Endothelial cell of umbilical vein (primary cell): Measurements from ENCODE around the gene UQCC2. TPM values are rescaled to one million over a fixed set of nuclear protein-coding genes. Genes with fewer than 3 reads are reported as not detected.

Source experiments
- BruUV-seq: library from RNA; stranded (reverse); fragments of 400-500 nt; replicated peaks from 2 replicates; lab custom pipeline; 2021; lab: Mats Ljungman, UMichigan
- CTCF ChIA-PET: fragments of 300-600, 350-600 bp; sonication (Branson Sonifier 250); formaldehyde crosslinking; loops from one replicate; lab custom pipeline; 2021; ENCODE audit warnings: antibody characterized with exemption, inconsistent platforms; lab: Charles Lee
- POLR2A ChIA-PET: fragments of 300-600, 350-600 bp; sonication (Branson Sonifier 250); formaldehyde crosslinking; loops from one replicate; lab custom pipeline; 2021; ENCODE audit warnings: antibody characterized with exemption, inconsistent platforms; lab: Charles Lee
- DNase-seq: peaks from one replicate; pipeline ENCODE4 v3.0.0-alpha.2; 2011; ENCODE audit warnings: low read depth, low spot score
- FAIRE-seq: peaks from 2 replicates; lab custom pipeline; 2011; peaks lifted over from hg19 to GRCh38; lab: Jason Lieb, UNC
- H2AFZ ChIP-seq: 2 replicates; pipeline ENCODE4 v1.6.0; 2012; ENCODE audit warnings: low read depth, low read length, control low read depth, inconsistent platforms
- H3K27ac ChIP-seq: 2 replicates; pipeline ENCODE4 v1.5.1; 2011; ENCODE audit warnings: low read depth, mild to moderate bottlenecking, control low read depth, low read length, moderate library complexity; ENCODE audit not compliant: insufficient read depth
- H3K27me3 ChIP-seq, 2 experiments: 2 replicates each; pipeline versions ENCODE4 v1.6.0 to v1.6.1; 2011; ENCODE audit warnings: low read length in 2 of 2, mixed read lengths in 1 of 2; ENCODE audit not compliant: control insufficient read depth in 2 of 2, insufficient read depth in 2 of 2
- H3K36me3 ChIP-seq, 2 experiments: 2 replicates in 1 of 2; 3 replicates in 1 of 2; pipeline ENCODE4 v1.5.1; 2011; ENCODE audit warnings: low read length in 2 of 2, mild to moderate bottlenecking in 1 of 2, moderate library complexity in 1 of 2; ENCODE audit not compliant: control insufficient read depth in 2 of 2, insufficient read depth in 2 of 2; ENCODE audit errors: extremely low read depth in 1 of 2
- H3K4me1 ChIP-seq: 3 replicates; pipeline ENCODE4 v1.5.1; 2011; ENCODE audit warnings: mild to moderate bottlenecking, low read length; ENCODE audit not compliant: control insufficient read depth, insufficient read depth; ENCODE audit errors: extremely low read depth
- H3K4me2 ChIP-seq: 2 replicates; pipeline ENCODE4 v1.6.1; 2011; ENCODE audit warnings: low read length, control low read depth, mixed read lengths; ENCODE audit not compliant: insufficient read depth
- H3K4me3 ChIP-seq, 3 experiments: fragments of 200-600 bp in 1 of 3; sonication (generic), shearing (Covaris generic) in 1 of 3; replicated peaks in 1 of 3; 2 replicates each; pipeline ENCODE4 v1.5.1; 2011 to 2016; ENCODE audit warnings: control low read depth in 3 of 3, low read length in 3 of 3, mild to moderate bottlenecking in 2 of 3, inconsistent platforms in 1 of 3, low read depth in 1 of 3, moderate library complexity in 1 of 3; ENCODE audit not compliant: insufficient read depth in 1 of 3
- H3K79me2 ChIP-seq: 2 replicates; pipeline ENCODE4 v1.6.0; 2012; ENCODE audit warnings: low read length, inconsistent platforms; ENCODE audit not compliant: control insufficient read depth, insufficient read depth
- H3K9ac ChIP-seq: replicated peaks from 2 replicates; pipeline ENCODE3; 2011; ENCODE audit warnings: low read length, control low read depth; ENCODE audit not compliant: insufficient read depth; ENCODE audit errors: extremely low read depth
- H3K9me1 ChIP-seq: replicated peaks from 3 replicates; pipeline ENCODE4 v1.6.0; 2011; ENCODE audit warnings: mild to moderate bottlenecking, low read length; ENCODE audit not compliant: control insufficient read depth, insufficient read depth; ENCODE audit errors: extremely low read depth
- H3K9me3 ChIP-seq: replicated peaks from 2 replicates; pipeline ENCODE4 v1.5.1; 2012; ENCODE audit warnings: low read length, inconsistent platforms; ENCODE audit not compliant: control insufficient read depth, insufficient read depth
- H4K20me1 ChIP-seq: replicated peaks from 2 replicates; pipeline ENCODE3; 2011; ENCODE audit warnings: mild to moderate bottlenecking, low read length; ENCODE audit not compliant: control insufficient read depth, insufficient read depth; ENCODE audit errors: extremely low read depth
- CTCF ChIP-seq, 2 donors: IDR thresholded peaks; 1 replicate in 1 of 2; 2 replicates in 1 of 2; pipeline ENCODE4 v1.5.1; 2011; ENCODE audit warnings: low read length in 2 of 2, mild to moderate bottlenecking in 2 of 2, moderate library complexity in 2 of 2, control low read depth in 1 of 2, inconsistent platforms in 1 of 2, low read depth in 1 of 2; ENCODE audit not compliant: insufficient read depth in 1 of 2; ENCODE audit errors: extremely low read depth in 1 of 2
- JUN ChIP-seq: IDR thresholded peaks from 2 replicates; pipeline ENCODE4 v1.6.1; 2011; ENCODE audit warnings: borderline replicate concordance, low read depth; ENCODE audit not compliant: insufficient read length, insufficient read depth
- dilution Hi-C: fragments of 300-500 bp; cut with MboI; formaldehyde crosslinking; loops from one replicate; pipeline ENCODE4 v1.15.0; 2019; ENCODE audit warnings: low sequenced_read_pairs; ENCODE audit not compliant: extremely low pct_ligation_motif_present
- intact Hi-C: fragments of 100-400 bp; cut with micrococcal nuclease; formaldehyde crosslinking; loops from one replicate; pipeline ENCODE4 v1.10.0; 2022
- polyA plus RNA-seq, 4 experiments: library from polyadenylated mRNA; depleted of rRNA in 3 of 4; stranded (reverse) in 3 of 4; unstranded in 1 of 4; fragments of >200 nt; gene quantifications; 2 replicates each; pipeline versions ENCODE4 v1.2.1 to v1.2.3, GENCODE V29; 2011 to 2012; ENCODE audit warnings: missing spikeins in 1 of 4
- total RNA-seq: library from RNA; stranded (reverse); gene quantifications from 2 replicates; pipeline ENCODE4 v1.2.3, GENCODE V29; 2021

UQCC2 gene
- total and polyA plus RNA-seq, 2 donors (not counting 3 experiments of a cell fraction or from before 2014, with no cell fraction given), result 46.3 to 95.3 TPM

GRCh38 chr6:33700391-33701050, 11.0 kb downstream of the UQCC2 start:
- DNase-seq, result peak; percentile 81

More at GRCh38 chr6:33700391-33701050, 11.0 kb downstream of the UQCC2 start:
- Histone ChIP-seq H2AFZ (no peak overlapping the region), H3K27ac (peak overlapping the region; percentile 46), H3K79me2 (peaks cover 2% of the 10 kb centered on the region), H3K9me1 (no peaks in the 10 kb centered on the region), H3K4me3 (no peak overlapping the region), H3K4me2 (no peak overlapping the region), H3K27me3 (no peaks in the 10 kb centered on the region), H3K9ac (peak overlapping the region; percentile 20), H4K20me1 (no peaks in the 10 kb centered on the region), H3K36me3 (peaks cover 0 to 2% of the 10 kb centered on the region in 2 experiments), H3K4me1 (peaks cover 45% of the 10 kb centered on the region), H3K9me3 (no peaks in the 10 kb centered on the region)
- FAIRE-seq, result peak; percentile 86
- no TSS peak for BruUV-seq
- intact Hi-C loops (loop anchor here (1.0 to 2.0 kb wide), 4 partner anchors 27 to 115 kb away; no protein-coding TSS in a partner anchor), dilution Hi-C loops (no loop called here)
- POLR2A ChIA-PET, result interaction anchor here (1.0 kb wide), 1 partner anchor 110 kb away, joined by 5 read pairs; no protein-coding TSS in a partner anchor
- CTCF ChIA-PET, result interaction anchor here (0.6 to 2.3 kb wide), 29 partner anchors 9 to 543 kb away, joined by 3 to 97 read pairs (median 5); partner anchors contain the start of genes BAK1, ITPR3 and UQCC2
- no peak for TF ChIP-seq JUN
- TF ChIP-seq CTCF (IDR thresholded peaks at IDR 0.05; ENCODE audit: extremely low read depth in 1 of 2, insufficient read depth in 1 of 2, low read depth in 1 of 2, low read length in 2 of 2), result peak; percentile 79 to 92
